Eye (tissue), 1 donor: ENCODE data around the gene NLRX1.
"Not testable (repeated sequence)": the region's sequence is repeated elsewhere in the genome, so short reads cannot be mapped to it uniquely, and the experiment has no call there.

Experiments used
- DNase-seq: peaks from one replicate; pipeline ENCODE4 v3.0.0-alpha.2; 2015

Gene NLRX1

GRCh38 chr11:119168471-119169281 is at the start of gene NLRX1:
TSS of gene NLRX1 (plus strand) at chr11:119168725. CDS start at chr11:119171404, 2,679 bp downstream.
- DNase-seq, result peak; percentile 95

- no peak for DNase-seq
Measured at GRCh38 chr11:119118946-119119345, 49.6 kb upstream of the NLRX1 start.

GRCh38 chr11:119120639-119121007 is 47.9 kb upstream of the NLRX1 start:
- no peak for DNase-seq

GRCh38 chr11:119121008-119121810 is 47.3 kb upstream of the NLRX1 start, which contains the start of gene HINFP:
TSS of gene HINFP (plus strand) at chr11:119121580. CDS start at chr11:119126945, 5,365 bp downstream.
- DNase-seq, result peak; percentile 99

- no peak for DNase-seq
Measured at GRCh38 chr11:119121811-119122124, 46.8 kb upstream of the NLRX1 start.

- no peak for DNase-seq
Measured at GRCh38 chr11:119125821-119126220, 42.7 kb upstream of the NLRX1 start.

GRCh38 chr11:119126675-119127268 is 41.8 kb upstream of the NLRX1 start:
- no peak for DNase-seq

GRCh38 chr11:119130662-119131061 is 37.9 kb upstream of the NLRX1 start:
- DNase-seq, result no peak

- DNase-seq, result no peak
Measured at GRCh38 chr11:119134389-119134978, 34.0 kb upstream of the NLRX1 start.

GRCh38 chr11:119139276-119139675 is 29.2 kb upstream of the NLRX1 start:
- not testable (repeated sequence) for DNase-seq

- DNase-seq, result peak; percentile 82
Measured at GRCh38 chr11:119144825-119145486, 23.6 kb upstream of the NLRX1 start.

GRCh38 chr11:119145551-119145950 is 23.0 kb upstream of the NLRX1 start:
- no peak for DNase-seq

- DNase-seq, result peak; percentile 18
Measured at GRCh38 chr11:119147604-119148333, 20.8 kb upstream of the NLRX1 start.

- no peak for DNase-seq
Measured at GRCh38 chr11:119148720-119149017, 19.9 kb upstream of the NLRX1 start.

- DNase-seq, result peak; percentile 69
Measured at GRCh38 chr11:119149018-119149785, 19.3 kb upstream of the NLRX1 start, which contains the start of gene ABCG4. TSS of gene ABCG4 (plus strand) at chr11:119149052. CDS start at chr11:119149966, 914 bp downstream.

- DNase-seq, result no peak
Measured at GRCh38 chr11:119149786-119150275, 18.7 kb upstream of the NLRX1 start.

- no peak for DNase-seq
Measured at GRCh38 chr11:119152043-119152442, 16.5 kb upstream of the NLRX1 start.

- DNase-seq, result no peak
Measured at GRCh38 chr11:119152604-119153003, 15.9 kb upstream of the NLRX1 start.

- DNase-seq, result no peak
Measured at GRCh38 chr11:119153049-119153818, 15.3 kb upstream of the NLRX1 start.

- no peak for DNase-seq
Measured at GRCh38 chr11:119154178-119154577, 14.3 kb upstream of the NLRX1 start.
